GM21619 (cell line): ENCODE results near the gene SCAI.
"Not testable (repeated sequence)": the region's sequence is repeated elsewhere in the genome, so short reads cannot be mapped to it uniquely, and the experiment has no call there.

Source experiments
- ATAC-seq: cut with Tn5 transposase; IDR thresholded peaks from one replicate; pipeline ENCODE4 v1.9.1; 2021; ENCODE audit not compliant: unreplicated experiment

SCAI gene

DNA sequence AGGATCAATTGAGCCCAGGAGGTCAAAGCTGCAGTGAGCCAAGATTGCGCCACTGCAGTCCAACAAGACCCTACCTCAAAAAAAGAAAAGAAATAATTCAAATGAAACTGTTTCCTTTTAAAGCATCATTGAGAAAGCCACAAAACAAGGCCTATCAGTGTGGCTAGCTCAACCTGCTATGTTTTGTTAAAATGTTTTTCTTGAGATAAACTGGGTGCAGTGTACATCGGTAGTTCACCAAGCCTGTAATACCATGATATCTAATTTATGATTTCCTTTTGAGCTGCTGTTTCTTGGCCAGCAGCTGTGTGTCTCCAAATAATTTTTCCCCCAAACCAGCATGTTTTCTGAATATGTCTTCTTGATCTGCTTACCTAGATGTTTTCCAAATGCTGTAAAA, 105.2 kb downstream of the SCAI start:
- no peak for ATAC-seq

DNA sequence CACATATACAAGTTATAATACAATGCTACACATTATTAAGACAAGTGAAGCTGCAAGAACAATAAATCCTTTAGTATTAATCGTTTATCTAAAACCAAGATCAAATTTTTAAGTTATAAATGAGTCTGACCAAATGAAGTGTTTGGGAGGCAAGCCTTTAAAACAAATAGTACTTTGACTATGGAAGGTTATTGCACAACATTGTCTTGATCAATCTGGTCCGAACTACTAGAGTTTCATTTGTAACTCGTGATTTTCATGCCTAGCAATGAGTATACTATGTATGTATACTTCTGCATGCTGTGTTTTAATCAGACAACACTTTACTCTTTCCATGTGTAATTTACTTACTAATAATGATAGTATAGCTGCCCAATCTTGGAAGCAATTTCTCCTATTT, 115.3 kb downstream of the SCAI start:
- ATAC-seq = no peak

DNA sequence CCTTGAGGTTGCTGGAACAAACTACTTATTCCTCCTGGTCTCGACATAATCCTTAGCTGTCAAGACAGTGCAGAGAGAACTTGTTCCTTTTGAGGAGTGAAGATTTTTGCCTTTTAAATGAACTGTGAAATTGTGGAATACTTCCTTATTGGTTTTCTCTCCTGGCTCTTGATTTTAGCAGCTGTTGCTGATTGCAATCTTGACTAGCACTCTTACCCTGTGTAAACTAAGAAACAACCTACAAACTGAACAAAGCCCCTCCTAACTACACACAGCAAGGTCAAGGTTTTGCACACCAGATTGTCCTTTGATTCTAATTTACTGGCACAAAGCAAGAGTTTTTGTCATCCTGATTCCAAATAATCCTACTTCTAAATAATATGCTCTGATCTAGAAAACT, 118.4 kb downstream of the SCAI start:
- no peak for ATAC-seq

DNA sequence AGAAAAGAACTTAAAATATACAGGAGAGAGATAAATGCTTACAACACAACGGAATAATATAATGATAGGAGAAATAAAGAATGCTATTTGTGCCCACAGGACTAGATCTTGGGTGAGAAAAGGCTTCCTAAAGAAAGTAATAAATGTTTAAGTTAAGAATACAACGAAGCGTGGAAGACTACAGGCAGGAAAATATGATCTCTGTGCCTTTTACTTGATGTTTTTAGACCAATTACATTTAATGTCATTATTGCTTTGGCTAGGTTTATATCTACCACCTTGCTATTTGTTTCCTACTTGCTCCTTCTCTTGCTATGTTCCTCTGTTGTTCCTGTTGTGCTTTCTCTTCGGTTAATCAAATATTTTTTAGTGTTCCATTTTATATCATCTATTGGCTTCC, 122.3 kb downstream of the SCAI start:
- ATAC-seq = no peak

DNA sequence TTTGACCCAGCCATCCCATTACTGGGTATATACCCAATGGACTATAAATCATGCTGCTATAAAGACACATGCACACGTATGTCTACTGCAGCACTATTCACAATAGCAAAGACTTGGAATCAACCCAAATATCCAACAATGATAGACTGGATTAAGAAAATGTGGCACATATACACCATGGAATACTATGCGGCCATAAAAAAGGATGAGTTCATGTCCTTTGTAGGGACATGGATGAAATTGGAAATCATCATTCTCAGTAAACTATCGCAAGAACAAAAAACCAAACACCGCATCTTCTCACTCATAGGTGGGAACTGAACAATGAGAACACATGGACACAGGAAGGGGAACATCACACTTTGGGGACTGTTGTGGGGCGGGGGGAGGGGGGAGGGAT, 127.7 kb downstream of the SCAI start:
- ATAC-seq = not testable (repeated sequence)

DNA sequence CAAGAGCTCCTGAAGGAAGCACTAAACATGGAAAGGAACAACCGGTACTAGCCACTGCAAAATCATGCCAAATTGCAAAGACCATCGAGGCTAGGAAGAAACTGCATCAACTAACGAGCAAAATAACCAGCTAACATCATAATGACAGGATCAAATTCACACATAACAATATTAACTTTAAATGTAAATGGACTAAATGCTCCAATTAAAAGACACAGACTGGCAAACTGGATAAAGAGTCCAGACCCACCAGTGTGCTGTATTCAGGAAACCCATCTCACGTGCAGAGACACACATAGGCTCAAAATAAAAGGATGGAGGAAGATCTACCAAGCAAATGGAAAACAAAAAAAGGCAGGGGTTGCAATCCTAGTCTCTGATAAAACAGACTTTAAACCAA, 131.3 kb downstream of the SCAI start:
- ATAC-seq = not testable (repeated sequence)

DNA sequence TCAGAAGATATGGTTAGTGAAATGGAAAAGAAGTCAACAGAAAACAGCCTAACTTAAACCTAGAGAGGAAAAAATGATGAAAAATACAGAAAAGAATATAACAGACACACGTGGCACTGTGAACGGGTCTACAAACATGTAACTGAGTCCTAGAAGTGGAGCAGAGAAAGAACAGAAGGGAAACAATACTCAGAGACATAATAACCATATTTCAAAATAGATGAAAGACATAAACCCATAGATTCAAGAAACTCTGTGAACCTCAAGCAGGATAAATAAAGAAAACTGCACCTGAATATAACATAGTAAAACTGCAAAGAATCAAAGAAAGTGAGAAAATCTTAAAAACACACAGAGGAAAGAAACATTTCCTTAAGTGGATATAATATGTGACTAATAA, 134.7 kb downstream of the SCAI start:
- no peak for ATAC-seq

DNA sequence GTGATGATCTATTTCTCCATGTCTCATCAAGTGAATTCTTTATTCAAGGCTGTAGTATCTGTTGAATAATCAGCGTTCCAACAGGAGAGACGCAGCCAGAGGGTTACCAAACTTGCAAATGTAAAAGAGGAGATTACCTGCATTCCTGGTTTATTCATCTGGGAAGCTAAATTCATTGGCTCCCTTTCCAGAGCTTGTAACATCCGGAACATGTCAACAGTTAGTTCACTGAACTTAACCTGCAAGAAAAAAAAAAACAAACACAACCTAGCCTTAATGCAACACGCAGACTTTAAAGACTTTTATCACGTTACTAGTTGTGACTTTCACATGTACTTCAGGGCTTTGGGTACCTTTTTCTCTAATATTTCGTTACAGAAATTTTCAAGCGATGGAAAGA, 140.0 kb downstream of the SCAI start:
- no peak for ATAC-seq

DNA sequence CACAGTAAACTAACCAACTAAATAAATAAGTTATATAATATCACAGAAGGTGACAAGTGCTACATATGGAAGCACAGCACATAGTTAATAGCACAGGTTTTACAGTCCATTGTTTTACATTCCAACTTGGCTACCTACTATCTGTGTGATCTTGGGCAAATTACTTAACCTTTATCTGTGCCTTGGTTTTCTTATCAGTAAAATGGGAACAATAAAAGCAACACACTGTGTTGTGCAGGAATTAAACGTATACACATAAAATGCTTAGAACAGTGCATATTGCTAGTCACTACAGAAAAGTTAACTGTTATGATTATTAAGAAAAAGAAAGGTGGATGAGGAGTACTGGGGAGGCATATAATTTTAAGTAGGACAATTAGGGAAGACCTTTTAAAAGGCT, 159.6 kb downstream of the SCAI start:
- no peak for ATAC-seq

DNA sequence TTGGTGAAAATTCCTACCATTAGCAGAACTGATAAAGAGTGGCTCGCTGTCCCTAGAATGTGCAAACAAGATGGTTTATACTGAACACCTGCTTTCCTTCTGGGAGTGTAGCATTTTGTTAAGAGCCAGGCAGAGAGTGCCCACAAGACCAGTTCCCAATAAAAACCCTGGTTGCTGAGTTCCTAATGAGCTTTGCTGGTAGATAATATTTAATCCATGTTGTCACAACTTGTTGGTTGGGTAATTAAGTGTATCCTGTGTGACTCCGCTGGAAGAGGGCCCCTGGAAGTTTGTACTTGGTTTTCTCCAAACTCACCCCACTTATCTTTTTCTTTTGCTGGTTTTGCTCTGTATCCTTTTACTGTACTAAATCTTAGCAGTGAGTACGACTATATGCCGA, 162.9 kb downstream of the SCAI start:
- ATAC-seq = no peak

DNA sequence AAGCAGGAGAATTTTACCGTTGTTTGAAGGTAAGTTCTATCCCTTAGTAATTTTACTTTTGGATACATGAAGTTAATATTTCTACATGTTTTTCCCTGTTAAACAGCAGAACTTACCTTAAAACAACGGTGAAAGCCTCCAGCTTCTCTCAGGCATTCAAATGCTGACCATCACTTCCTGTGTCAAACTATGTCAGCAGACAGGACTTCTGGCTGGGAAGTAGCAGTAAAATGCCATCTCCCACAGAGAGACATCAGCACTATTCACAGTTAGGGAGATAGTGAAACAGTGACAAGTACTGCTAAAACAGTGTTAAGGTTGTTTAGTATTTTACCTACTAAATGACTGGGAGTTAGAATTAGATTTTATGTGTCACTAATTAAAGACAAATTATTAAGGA, 168.2 kb downstream of the SCAI start:
- no peak for ATAC-seq

DNA sequence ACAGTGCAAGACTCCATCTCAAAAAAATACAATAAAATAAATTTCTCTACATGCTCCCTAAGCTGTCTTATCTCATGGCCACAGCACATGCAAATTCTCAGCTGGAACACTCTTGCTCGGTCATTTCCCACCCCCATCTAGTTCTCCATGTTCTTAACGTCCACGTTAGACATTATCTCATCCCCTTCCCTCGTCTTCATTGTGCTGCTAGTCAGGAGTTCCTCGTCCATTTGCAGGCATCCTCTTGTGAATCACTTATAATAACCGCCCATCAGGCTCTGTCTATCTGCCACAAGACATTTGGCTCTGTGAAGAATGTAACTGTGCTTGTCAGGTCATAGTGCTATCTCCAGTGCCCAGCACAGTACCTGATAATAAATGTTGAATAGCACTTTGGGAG, 169.5 kb downstream of the SCAI start:
- no peak for ATAC-seq

DNA sequence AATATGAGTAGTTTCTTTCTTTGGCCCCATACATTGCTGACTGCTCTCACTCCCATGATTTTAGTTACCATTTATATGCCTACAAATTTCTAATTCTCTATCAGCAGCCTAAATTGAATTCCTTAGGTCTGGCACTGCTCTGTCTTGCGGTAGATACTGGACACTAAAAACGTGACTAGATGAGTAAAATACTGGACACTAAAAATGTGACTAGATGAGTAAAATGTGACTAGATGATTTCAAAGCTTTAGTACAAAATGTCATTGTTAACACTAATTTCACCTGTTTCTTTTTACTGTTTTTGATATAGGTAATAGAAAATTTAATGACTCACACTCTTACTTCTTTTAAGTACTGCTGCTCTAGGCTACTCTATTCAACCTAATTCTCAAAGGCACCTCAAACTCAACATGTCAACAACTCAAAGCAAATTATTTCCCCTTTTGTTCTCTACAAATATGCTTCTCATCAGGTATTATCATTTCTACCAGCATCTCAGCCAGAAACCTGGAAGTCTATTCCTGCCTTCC, 171.0 kb downstream of the SCAI start:
- no peak for ATAC-seq

DNA sequence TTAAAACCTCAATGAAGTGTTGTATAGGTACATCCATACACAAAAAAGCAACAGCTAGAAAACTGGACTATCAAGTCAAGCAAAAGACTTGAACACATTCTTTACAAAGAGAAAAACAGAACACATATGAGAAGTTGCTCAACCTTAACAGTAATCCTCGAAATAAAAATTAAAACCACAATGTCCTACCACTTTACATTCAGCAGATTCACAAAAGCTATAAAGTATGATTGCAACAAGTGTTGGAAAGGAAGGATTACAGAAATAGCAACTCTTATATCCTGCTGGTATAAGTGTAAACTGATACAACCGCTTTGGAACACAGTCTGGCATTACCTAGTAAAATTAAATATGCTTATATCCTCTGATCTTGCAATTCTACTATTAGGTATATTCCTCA, 173.9 kb downstream of the SCAI start:
- ATAC-seq = no peak

DNA sequence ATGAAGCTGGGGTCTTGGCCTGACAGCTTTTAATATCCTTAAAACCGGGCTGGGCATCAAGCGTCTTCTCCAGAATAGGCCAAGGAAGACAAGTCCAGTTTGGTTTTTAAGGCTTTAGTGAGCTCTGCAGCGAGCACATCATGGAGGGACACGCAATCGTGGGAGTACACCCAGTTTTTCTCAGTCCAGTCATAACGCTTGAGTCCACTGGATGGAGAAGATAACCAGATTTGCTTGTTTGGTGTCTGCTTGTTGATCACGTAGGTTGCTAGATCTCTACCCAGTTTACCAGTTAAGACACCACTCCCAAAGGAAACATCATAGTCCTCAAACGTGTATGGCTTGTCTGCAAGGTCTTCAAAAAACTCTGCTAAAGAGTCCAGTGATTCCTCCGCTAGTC, 175.1 kb downstream of the SCAI start:
- no peak for ATAC-seq

DNA sequence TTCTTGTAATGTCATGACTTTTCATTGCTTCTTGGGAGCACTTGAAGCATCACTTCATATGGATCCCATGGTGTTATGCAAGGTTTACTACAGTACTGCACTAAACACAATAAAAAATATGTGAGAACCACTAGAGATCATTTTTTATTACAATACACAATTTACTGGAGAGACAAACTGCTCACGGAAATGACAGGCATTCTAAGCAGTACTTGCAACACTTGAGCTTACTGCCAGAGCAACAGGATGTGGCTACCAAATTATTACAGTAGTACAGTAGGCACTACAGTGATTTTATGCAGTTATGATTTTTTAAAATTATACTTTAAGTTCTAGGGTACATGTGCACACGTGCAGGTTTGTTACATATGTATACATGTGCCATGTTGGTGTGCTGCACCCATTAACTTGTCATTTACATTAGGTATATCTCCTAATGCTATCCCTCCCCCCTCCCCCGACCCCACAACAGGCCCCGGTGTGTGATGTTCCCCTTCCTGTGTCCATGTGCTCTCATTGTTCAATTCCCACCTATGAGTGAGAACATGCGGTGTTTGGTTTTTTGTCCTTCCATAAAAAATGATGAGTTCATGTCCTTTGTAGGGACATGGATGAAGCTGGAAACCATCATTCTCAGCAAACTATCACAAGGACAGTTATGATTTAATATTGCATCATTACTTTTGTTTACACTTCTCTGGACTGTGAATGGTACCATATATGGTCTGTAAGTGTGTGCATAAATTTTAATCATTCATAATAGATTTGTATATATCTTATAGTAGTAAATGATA, 177.4 kb downstream of the SCAI start:
- not testable (repeated sequence) for ATAC-seq

DNA sequence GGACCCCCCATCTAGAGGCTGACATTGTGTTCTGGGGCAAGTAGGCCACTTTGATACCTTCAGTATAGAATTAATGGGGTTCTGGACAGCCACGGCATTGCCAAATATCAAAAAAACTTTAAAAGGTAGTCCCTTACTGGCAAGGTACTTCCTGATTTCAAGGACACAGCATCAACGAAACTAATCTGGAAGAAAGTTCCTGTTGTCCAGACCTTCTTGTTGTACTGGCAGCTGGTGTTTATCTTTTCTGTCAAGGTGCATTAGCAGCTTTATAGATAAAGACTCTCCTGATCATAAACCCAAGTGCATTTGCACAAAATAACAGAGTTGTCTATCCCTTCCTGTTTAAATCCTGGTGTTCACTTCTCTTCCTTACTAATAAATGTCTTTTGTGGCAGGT, 178.7 kb downstream of the SCAI start:
- ATAC-seq = no peak

DNA sequence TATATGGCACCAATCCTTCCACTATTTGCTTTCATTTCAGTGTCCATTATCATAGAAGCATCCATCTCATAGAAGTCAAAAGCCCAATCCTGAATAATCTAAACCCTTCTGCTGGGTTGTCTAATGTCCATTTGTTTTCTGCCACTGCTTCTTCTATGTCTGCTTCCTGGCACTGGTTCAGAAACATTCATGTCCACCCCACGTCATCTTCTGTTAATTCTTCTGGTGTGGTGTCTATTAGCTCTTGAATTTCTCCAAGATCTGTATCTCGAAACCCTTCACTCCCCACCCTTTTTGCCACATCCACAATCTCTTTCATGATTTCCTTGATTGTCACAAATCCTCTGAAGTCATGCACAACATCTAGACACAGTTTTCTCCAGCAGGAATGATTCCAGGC, 179.3 kb downstream of the SCAI start:
- no peak for ATAC-seq

DNA sequence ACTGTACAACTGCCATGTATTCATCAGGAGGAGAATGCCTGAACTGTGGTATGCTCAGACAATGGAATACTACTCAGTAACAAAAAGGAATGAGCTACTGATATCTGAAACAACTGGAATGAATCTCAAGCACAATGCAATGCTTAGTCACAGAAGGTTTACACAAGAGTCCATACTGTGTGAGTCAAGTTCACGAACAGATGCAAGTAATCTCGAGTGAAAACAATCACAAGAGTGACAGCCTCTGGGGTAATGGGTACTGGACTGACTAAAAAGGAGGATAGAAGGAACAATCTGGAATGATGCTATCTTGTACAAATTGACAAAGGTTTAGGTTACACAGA, 182.9 kb downstream of the SCAI start:
- no peak for ATAC-seq

DNA sequence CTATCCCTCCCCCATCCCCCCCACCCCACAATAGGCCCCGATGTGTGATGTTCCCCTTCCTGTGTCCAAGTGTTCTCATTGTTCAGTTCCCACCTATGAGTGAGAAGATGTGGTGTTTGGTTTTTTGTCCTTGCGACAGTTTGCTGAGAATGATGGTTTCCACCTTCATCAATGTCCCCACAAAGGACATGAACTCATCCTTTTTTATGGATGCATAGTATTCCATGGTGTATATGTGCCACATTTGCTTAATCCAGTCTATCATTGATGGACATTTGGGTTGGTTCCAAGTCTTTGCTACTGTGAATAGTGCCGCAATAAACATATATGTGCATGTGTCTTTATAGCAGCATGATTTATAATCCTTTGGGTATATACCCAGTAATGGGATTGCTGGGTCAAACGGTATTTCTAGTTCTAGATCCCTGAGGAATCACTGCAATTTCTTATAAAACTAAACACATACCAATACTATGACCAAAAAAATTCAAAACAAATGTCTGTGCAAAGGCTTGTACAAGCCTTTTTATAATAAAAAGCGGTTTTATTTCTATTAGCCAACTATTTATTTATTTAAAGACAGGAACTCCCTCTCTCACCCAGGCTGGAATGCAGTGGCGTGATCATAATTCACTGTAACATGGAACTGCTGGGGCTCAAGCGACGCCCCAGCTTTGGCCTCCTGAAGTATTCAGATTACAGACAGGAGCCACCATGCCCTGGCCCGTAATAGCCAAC, 183.5 kb downstream of the SCAI start:
- not testable (repeated sequence) for ATAC-seq

DNA sequence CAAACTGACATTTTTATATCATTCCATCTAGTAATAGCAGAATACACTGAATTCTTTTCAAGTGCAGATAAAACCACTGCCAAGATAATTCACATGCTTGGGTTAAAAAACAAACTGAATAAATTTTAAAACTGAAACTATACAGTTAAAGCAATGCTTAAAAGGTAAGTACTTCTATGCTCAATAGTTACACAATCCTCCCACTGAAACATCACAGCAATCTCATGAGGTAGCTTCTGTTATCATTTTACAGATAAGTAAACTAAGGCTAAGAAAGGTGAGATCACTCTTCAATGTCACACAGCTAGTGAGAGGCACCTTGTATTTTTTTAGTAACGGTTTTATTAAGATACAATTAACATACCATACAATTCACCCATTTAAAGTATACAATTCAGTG, 189.1 kb downstream of the SCAI start:
- ATAC-seq = no peak

DNA sequence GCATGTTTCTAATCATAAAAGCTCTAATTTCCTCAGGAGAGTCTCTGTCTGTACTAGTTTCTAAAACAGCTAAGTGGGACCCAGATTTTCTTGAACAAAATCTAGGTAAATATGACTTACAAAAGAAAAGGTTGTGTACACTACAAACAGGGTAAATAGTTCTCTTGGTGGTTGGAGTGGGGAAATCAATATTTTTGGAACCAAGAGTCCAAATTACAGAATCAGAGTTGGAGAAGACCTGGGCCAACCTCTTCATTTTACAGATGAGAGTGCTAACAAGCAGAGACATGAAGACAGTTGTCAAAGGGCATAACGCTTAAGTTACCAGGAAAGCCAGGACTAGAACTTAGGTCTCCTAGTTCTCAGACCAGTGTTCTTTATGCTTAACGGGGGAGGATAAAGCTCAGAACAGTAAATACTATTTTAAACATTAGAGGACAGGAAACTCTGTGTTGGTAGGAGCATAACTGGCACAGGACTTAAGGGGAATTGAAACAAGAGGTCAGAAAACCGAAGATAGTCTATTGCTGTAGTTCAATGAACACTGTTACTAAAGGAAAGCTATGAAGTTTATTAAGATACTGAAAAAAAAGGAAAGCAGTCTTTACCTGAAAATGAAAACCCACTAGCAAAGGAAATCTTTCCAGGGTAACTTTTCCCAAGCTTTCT, 193.1 kb downstream of the SCAI start:
- no peak for ATAC-seq
